NCI-H446 (cell line): ENCODE measurements around the gene NME3.
A peak's percentile ranks its signal among the peaks of the same experiment; 100 is the strongest.

Experiments used
- DNase-seq, 2 experiments: peaks; one replicate each; lab custom pipeline; 2025; lab: John Stamatoyannopoulos, UW

The NME3 gene

DNA sequence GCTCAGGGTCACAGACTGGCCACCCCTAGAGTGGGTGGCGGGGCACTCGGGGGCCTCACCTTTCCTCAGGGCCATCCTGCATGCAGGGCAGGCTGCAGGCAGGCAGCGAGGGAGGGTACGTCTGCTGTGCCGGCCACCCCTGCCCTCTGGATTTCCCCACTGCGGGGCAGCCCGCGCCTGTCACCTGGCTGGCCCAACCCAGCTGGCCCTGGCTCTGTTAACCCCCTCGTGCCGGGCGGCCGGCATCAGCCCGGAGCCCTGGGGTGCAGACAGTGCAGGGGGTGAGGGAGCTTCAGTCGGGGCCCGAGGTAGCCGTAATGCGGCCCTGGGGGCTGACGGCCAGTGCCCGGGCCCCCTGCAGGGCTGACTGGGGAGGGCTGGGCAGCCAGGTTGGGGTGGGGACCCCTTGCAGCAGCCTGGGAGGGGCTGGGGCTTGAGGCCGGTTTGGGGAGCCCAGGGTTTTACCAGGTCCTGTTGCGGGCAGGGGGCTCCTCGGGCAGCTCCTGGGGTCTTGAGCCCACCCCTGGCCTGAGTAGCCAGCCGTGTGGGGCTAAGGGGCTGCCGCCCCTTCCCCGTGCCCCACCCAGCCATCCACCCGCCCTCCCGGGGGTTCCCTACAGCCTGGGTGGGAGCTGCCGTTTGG, 22.4 kb upstream of the NME3 start, which contains the start of gene IGFALS:
IGFALS (minus strand) TSS at position 128 of the 643 bp plus-strand sequence; CDS start at position 75, 53 bp downstream.
- no peak for DNase-seq

DNA sequence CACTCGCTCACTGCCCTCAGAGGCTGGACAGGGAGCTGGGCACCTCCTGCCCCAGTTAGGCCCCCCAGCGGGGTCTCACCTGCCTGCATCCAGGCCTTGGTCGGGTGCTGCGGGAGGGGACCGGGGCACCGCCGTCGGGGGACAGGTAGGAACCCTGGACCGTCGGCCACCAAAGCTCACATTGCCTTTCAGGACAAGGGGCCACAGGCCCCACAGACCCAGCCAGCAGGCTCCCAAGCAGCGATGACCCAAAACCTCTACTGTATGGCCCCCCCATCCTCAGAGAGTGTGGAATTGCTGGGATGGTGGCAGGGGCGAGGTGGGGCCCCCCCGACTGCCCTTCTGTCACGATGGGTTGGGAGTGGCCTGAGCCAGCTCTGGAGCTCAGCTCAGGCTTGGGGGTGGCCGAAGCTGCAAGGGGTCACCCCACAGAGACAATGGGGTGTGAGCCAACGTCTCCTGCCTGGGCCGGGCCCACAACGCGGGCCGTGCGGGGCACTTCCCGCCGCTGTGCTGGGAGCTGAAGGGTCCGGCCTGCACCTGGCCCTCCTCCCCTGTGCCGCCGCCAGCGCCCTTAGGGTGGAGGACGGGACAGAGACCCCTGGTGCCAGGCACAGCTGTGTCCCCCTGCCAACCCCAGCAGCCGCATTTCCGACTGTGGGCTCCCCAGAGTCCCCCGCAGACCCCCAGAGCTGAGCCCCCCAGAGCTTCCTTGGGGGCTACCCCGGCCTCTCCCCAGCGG, 21.7 kb upstream of the NME3 start:
- DNase-seq, result no peak

DNA sequence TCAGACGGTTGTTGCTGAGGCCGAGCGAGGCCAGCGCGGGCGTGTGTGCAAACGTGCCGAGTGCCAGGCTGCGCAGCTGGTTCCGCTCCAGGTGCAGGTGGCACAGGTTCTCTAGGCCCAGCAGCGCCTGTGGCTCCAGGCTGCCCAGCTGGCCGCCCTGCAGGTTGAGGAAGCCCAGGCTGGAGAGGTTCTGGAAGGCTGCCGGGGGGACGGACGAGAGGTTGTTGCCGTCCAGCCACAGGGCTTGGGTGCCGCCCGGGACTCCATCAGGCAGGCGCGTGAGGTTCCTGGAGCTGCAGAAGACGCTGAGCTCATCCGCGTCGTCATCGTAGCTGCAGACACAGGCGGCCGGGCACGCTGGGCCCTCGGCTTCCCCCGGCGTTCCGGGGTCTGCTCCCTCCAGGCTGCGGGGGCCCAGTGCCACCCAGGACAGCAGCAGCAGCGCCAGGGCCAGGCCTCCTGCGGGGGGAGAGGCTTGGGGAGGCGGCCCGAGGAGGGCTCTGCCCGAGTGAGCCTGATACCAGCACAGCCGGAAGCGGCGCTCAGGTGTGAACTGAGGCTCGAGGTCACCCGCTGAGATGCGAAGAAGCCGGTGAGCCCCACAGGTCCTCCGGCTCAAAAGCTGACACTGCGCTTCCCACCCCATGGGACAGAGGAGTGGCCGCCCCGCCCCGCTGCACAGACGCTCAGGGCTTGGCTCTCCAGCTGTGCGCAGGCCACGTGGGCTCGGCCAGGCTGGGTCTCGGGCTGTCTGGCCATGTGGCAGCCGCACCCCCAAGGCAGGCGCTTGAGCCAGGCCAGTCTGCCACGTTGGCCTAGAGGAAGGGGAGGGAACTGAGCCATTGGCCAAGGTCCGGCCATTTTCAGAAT, 20.8 kb upstream of the NME3 start:
- DNase-seq, result no peak

DNA sequence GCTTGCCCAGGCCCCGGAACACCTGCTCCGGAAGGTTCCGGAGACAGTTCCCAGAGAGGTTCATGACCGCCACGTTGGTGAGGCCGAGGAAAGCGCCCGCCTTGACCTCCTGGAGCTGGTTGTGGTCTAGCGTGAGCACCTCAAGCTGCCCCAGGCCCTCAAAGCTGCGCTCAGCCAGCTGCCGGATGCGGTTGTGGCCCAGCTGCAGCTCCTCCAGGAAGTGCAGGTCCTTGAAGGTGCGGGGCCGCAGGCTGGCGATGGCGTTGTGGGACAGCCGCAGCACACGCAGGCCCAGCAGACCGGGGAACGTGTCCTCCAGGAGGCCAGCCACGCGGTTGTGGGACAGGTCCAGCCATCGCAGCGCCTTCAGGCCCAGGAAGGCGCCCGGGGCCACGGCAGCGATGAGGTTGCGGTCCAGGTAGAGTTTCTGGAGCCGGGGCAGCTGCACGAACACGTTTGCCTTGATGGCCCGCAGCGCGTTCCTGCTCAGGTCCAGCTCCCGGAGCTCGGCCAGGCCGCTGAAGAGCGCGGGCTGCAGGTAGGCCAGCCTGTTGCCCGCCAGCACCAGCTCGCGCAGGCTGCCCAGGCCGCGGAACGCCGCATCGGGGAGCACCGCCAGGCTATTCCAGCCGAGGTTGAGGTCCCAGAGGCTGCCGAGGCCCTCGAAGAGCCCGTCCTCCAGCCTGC, 20.1 kb upstream of the NME3 start:
- DNase-seq, result no peak

DNA sequence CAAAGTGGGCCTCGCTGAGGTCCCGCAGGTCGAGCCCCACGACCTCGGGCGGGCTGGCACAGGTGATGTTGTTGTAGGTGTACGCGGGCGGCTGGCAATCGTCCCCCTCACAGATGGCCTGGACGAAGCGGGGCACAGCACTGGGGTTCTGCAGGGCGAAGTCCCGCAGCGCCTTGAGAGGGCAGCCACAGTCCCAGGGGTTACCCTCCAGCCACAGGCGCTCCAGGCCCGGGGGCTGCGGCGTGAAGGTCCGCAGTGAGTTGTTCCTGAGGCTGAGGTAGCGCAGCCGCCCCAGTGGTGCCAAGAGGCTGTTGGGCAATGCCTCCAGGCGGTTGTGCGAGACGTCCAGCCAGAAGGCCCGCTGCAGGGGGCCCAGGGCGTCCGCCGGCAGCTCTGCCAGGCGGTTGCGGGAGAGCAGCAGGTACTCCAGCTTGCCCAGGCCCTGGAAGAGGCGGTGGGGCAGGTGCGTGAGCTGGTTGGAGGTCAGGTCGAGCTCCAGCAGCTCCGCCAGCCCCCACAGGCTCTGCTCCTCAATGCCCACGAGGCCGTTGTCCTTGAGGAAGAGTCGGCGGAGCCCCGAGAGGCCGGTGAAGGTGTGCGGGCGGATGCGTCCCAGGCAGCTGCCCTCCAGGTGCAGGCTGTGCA, 19.4 kb upstream of the NME3 start:
- DNase-seq, result no peak

DNA sequence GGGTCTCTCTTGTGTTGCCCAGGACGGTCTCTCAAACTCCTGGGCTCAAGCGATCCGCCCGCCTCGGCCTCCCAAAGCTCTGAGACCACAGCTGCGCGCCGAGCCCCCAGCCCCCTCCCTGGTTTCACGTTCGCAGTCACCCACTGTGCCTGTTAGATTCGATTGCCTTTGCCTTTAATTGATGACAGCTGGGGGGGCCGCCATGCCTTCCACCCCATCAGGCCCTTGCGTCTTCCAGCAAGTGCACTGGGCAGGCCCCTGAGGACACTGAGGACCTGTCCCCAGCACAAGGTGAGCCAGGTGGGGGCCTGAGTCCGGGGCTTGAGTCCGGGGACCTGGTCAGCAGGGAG, 18.9 kb upstream of the NME3 start:
- no peak for DNase-seq

DNA sequence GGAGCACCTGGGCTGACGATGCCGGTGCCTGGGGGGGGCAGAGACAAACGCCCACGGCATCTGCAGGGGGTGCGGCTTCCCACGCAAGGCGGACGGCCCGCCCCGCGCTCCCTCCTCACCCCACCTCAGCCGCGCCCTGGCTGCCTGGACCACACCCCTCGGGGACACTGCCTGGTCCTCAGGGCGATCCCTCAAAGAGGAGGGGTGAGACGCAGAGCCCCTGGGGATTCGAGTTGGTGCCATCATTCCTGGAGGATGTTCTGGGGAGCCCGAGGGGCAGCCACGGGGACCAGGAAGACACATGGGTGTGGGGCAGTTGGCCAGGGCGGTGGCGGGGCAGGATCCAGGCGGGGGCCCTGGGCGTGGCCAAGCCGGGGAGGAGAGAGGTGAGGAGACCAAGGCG, 18.3 kb upstream of the NME3 start:
- DNase-seq, result no peak

DNA sequence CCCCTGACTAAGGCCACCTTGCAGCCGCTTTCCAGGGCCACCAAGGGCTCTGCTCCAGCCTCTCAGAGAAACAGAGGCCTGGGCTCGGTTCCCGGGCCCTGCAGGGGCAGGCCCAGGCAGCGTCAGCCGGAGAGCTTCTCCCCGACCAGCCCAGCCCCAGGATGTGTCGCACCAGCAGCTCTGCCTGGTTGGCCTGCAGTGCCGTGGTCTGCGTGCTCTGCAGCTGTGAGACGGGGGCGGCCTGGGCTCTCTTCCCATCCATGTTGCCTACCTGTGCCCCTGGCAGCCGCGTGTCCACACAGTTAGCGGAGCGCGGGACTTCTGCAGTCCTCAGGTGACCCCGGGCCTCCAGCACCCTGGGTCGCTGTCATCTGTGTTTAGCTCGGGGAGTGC, 17.4 kb upstream of the NME3 start:
- DNase-seq, result no peak

DNA sequence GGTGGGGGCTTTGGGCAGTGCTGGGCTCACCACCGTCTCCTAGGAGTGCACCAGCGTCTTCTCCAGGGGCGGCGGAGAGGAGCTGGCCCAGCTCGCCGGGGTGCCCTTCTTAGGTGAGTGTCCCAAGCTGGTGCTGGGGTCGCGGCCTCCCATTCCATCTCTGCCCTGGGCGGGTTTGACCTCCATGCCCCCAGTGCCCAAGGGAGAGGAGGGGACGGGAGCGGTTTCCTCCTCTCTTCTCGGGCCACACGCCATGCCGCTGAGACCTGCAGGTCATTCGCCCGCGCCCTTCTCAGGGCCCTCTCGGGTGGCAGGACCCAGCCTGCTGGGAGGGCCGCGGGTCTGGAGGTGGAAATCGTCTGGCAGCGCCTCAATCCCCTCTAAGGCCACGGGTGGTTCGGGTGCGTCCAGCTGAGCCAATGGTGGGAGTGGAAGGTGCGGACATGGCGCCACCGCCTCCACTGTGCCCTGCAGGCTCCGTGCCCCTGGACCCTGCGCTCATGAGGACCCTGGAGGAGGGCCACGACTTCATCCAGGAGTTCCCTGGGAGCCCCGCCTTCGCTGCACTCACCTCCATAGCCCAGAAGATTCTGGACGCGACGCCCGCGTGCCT, 16.9 kb upstream of the NME3 start:
- no peak for DNase-seq

DNA sequence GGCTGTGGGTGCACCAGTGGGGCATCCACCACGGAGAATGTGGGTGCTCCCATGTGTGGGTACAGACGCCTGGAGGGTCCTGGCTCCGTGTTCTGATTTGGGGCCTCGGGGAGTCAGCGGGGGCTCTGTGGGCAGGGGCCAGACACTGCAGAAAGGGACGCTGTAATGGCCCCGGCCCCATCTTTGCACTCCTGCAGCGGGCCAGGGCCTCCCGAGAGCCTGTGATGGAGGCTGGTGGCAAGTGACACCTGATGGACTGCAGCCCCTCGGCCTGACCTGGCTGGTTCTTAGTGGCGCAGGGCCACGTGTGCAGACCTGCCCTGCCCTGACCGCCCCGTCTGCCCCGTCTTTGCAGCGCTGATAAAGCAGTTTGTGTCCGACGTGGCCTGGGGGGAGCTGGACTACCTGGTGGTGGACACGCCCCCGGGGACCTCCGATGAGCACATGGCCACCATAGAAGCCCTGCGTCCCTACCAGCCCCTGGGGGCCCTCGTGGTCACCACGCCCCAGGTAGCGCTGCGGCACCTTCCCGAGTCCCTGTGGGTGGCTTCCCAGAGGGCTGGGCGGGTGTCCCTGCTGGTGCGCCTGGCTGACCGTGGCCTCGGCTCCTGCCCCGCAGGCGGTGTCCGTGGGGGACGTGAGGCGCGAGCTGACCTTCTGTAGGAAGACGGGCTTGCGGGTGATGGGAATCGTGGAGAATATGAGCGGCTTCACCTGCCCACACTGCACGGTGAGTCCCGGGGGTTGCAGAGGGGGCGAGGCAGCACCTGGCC, 16.2 kb upstream of the NME3 start:
- no peak for DNase-seq

DNA sequence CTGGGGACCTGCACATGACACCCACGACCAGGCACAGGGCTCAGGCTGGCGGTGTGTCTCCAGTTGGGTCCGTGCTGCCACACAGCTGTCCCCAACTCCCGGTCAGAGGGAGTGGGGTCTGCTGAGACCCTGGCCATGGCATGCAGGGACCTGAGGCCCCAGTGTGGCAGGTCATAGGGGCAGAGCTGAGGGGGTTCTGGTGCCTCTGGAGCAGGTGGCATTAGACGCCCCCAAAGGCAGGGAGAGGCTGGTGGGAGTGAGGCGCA, 15.6 kb upstream of the NME3 start:
- DNase-seq, result no peak

DNA sequence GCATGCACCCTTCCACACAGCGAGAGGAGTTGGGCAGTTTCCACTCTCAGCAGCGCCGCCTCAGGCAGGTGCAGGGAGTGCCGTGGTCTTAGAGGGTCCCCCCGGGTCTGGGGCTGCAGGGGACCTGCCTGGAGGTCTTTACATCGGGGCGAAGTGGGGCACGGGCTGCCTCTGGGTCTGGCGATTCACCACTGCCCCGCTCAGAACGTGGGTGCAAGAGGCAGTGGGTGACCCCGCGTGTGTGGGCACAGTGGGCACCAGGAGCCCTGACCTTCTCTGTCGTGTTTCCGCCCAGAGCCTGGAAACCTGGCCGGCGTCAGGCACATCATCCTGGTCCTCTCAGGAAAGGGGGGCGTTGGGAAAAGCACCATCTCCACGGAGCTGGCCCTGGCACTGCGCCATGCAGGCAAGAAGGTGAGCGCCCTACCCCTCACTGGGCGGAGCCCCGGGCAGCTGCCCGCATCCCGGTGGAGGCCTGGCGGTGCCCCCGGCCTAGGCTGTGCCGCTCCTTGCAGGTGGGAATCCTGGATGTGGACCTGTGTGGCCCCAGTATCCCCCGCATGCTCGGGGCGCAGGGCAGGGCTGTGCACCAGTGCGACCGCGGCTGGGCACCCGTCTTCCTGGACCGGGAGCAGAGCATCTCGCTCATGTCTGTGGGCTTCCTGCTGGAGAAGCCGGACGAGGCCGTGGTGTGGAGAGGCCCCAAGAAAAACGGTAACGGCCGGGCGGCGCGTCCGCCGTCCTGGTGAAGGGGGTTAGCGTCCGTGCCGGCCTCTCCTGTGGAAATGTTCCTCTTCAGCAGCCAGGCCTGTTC, 15.1 kb upstream of the NME3 start:
- DNase-seq, result no peak

DNA sequence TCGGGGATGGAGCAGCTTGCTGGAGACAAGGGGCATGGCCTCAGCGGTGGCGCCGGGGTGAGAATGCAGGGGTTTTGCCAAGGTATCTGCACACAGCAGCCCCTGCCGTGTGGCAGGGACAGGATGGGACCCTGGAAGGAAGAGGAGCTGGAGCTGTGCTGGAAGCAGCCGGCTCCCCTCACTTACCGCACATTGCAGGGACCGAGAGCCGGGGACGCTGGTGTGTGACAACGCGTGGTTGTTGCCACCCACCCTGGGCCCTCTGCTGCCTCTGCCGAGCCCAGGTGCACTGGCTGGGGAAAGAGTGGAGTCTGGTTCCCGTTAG, 14.5 kb upstream of the NME3 start:
- no peak for DNase-seq

DNA sequence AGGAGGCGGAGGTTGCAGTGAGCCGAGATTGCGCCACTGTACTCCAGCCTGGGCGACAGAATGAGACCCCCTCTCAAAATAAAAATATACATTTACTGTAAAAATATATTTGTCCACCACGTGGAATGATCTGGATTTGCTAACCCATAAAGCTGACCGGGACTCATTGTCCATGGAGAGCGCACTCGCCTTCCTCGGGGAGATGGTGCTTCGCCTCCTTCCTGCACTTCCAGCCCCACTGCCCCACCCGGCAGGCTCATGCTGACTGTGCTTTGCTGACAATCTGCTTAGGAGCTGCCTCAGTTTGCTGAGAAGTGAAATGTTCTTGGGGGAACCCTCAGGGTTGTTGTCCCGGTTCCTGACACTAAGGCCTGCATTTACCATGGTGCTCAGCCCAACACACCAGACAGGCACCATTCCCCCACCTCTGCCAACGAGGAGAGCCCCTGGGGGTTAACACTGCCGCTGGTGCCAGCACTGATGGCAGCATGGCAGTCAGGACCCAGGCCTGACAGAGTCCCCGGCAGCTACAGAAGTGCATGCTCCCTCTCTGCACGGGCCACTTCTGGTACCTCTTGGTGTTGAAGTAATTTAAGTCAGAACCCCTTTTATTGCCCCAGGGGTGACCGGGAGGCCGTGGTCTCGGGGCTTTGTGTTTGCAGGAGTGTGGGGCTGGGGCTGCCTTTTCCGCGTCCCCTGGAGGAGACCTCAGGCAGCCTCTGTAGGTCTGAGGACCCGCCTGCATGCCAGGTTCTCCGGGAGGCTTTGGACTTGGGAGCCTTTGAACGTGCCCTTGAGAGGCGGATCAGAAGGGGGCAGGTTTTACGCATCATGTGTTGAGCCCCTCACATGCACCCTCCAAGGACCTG, 13.9 kb upstream of the NME3 start:
- no peak for DNase-seq

DNA sequence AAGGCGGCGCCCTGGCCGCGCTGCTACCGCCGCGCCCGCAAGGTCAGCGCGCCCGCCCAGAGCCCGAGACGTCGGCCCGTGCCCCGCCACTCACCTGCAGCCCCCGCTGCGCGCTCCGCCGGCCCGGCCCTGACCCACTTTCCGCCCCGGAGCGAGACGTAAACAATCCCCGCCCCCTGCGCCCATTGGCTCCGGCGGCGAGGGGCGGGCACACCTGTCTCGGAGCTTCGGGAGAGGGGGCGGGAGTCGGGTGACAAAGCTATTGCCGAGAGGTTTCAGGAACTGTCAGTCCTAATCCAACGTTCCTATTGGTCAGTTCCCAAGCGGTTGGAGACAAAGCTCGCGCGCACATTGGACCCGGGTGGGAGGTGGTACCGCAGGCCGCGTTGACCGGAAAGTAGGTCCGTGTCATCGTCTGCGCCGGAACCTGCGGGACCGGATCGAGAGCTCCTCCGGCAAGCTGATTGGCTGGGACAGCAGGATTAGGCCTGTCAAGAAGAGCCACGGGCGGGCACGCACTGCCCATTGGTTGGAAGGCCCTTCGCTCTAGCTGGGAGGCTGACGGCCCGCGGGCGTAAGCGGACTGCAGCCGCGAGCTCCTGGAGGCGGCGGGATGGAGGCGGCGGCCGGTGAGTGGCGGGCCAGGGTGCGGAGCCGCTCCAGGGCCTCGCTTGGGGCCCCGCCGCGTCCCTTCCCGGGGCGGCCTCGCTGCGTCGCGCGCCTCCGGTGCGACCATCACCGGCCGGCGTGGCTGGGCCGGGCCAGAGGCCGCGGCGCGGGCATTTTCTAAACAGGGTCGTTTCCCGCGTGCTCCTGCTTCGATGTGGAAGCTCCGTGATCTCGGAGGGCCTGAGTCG, 11.3 kb upstream of the NME3 start, which contains the start of the genes NUBP2 and SPSB3:
NUBP2 (plus strand) TSS at position 553 of the 857 bp plus-strand sequence; CDS start at position 614, 61 bp downstream.
SPSB3 (minus strand) TSS at position 164 of the 857 bp plus-strand sequence. CDS start 1,088 bp downstream, outside the sequence.
- DNase-seq, result peak; percentile 96 to 100

DNA sequence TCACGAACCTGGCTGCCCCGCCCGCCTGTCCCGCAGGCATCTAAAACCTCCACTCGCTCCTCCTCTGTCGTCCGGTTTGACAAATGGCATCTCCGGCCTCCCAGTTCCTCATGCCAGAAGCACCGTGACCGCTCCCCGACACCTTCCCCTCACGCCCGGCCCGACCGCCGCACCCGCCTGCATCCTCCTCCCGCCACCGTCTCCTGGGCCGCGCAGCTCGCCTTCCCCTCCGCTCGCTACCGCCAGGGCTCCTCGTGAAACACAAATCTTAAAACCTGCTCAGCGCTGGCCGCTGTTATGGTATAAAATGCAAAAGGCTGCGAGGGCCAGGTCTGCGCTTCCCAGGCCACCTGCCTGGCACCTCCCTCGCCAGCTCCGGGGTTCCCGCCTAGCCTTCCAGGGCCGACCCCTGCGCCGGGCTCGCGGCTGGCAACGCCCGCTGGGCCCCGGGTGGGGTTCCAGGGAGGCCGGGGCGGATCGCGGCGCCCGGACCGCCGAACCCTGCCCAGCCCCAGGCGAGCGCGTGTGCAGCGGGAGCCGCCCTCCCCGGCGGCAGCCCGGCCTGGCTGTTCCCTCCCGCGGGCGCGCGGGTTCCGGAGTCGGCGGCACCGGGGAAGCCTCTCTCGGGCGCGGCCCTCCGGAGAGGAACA, 10.5 kb upstream of the NME3 start:
- DNase-seq, result no peak

DNA sequence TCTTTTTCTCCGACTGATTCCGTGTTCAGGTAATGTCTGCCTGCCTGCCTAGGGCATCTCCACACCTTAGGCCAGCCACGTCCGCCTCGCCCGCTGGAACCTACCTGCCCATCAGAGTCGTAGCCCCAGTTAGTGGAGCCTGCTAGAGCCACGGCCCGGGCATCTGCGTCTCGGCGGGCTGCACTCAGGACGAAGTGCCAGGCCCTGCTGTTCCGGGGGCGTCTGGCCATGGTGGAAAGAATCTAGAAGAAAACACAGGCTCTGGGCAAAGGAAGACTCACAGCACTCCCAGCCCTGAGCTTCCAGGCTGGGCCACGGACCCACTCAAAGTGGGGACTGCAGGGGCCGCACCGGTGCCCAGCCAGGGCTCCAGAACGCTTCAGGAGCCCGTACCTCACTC, 9.9 kb upstream of the NME3 start:
- no peak for DNase-seq
